Daoy (cell line): ENCODE data around the gene AKR1C4. TPM values are rescaled to one million over a fixed set of nuclear protein-coding genes. Genes with fewer than 3 reads are reported as not detected.

Experiments
- DNase-seq: peaks from one replicate; pipeline ENCODE4 v3.0.0-alpha.2; 2015; ENCODE audit warnings: low read depth
- total RNA-seq: library from RNA; depleted of rRNA; stranded (reverse); fragments of >200 nt; shearing (Covaris generic); gene quantifications from 2 replicates; pipeline ENCODE4 v1.2.3, GENCODE V29; 2014; rRNA removed

AKR1C4 gene
- total RNA-seq, 1 experiment from 2014 or later, result not detected

DNA sequence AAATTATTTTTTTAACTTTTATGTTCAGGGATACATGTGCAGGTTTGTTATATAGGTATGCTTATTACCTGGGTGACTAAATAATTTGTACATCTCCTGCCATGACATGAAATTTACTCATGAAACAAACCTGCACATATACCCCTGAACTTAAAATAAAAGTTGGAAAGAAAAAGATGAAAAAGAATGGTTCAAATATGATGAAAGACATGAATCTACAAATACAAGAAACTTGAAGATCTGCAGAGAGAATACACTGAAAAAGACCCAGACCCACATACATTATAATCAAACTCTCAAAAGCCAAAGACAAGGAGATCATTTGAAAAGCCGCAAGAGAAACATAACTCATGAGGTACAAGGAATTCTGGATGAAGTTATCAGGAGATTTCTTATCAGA, 70.2 kb downstream of the AKR1C4 start:
- DNase-seq, result no peak

DNA sequence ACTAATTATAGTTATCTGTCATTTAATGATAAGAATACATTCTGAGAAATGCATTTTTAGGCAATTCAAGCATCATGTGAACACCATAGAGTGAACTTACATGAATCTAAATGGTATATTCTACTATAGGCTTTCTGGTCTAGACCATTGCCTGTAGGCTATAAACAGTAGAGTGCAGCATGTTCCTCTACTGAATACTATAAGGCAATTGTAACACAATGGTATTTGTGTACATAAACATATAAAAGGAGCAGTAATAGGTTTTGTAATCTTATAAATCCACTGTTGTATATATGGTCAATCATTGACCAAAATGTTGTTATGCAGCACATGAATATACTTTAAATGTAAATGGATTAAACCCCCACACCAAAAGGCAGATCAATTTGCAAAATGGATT, 71.6 kb downstream of the AKR1C4 start:
- DNase-seq, result no peak

Other genes starting within 250 kb of the AKR1C4 start
- 0.40 and 0.51 TPM in 2 replicates for gene AKR1C1, start 233.4 kb upstream of the AKR1C4 start, total RNA-seq
- 1.4 and 1.9 TPM in 2 replicates for gene AKR1C2, start 193.0 kb upstream of the AKR1C4 start, total RNA-seq
- 2.1 and 4.3 TPM in 2 replicates for gene AKR1C3, start 102.4 kb upstream of the AKR1C4 start, total RNA-seq
- gene AKR1C8, start 11.7 kb upstream of the AKR1C4 start, total RNA-seq, result not detected in 2 replicates
- gene UCN3, start 168.1 kb downstream of the AKR1C4 start, total RNA-seq, result not detected in 2 replicates
- gene TUBAL3, start 208.0 kb downstream of the AKR1C4 start, total RNA-seq, result 0.23 and 0.54 TPM in 2 replicates
- 84.6 and 88.9 TPM in 2 replicates for gene NET1, start 215.7 kb downstream of the AKR1C4 start, total RNA-seq